Liver (tissue), 10 donors: ENCODE measurements around the gene ZNF83. TPM values are rescaled to one million over a fixed set of nuclear protein-coding genes. Genes with fewer than 3 reads are reported as not detected.

Source experiments
- DNase-seq: peaks from one replicate; pipeline ENCODE4 v3.0.0-alpha.2; 2017; ENCODE audit warnings: low spot score
- H3K27ac ChIP-seq, 2 donors: one replicate each; pipeline ENCODE4 v1.7.0; 2013; ENCODE audit warnings: inconsistent platforms in 2 of 2, low read length in 2 of 2, control low read depth in 1 of 2, low read depth in 1 of 2, mild to moderate bottlenecking in 1 of 2
- H3K27me3 ChIP-seq, 4 donors: one replicate each; pipeline versions ENCODE4 v1.6.1 to v1.7.0; 2013; ENCODE audit warnings: low read length in 3 of 4, inconsistent platforms in 1 of 4, mild to moderate bottlenecking in 1 of 4, moderate library complexity in 1 of 4; ENCODE audit not compliant: control insufficient read depth in 4 of 4, insufficient read depth in 4 of 4
- H3K36me3 ChIP-seq, 4 donors: one replicate each; pipeline versions ENCODE4 v1.6.1 to v1.7.0; 2013; ENCODE audit warnings: low read length in 3 of 4, mild to moderate bottlenecking in 3 of 4, low read depth in 1 of 4, moderate library complexity in 1 of 4; ENCODE audit not compliant: control insufficient read depth in 4 of 4, insufficient read depth in 3 of 4
- H3K4me1 ChIP-seq, 4 donors: one replicate each; pipeline versions ENCODE4 v1.6.1 to v1.7.0; 2013; ENCODE audit warnings: low read length in 3 of 4, mild to moderate bottlenecking in 3 of 4, moderate library complexity in 1 of 4; ENCODE audit not compliant: control insufficient read depth in 4 of 4, insufficient read depth in 4 of 4
- H3K4me3 ChIP-seq, 3 donors: one replicate each; pipeline versions ENCODE4 v1.6.1 to v1.7.0; 2013; ENCODE audit warnings: low read length in 3 of 3, control low read depth in 1 of 3, low read depth in 1 of 3, mild to moderate bottlenecking in 1 of 3
- H3K9ac ChIP-seq, 2 donors: one replicate each; pipeline ENCODE4 v1.7.0; 2013; ENCODE audit warnings: low read length in 2 of 2, mild to moderate bottlenecking in 2 of 2, moderate library complexity in 2 of 2, control low read depth in 1 of 2, low read depth in 1 of 2
- H3K9me3 ChIP-seq, 4 donors: one replicate each; pipeline versions ENCODE4 v1.6.1 to v1.7.0; 2013; ENCODE audit warnings: low read length in 3 of 4; ENCODE audit not compliant: control insufficient read depth in 4 of 4
- EGR1 ChIP-seq, 2 donors: IDR thresholded peaks; 2 replicates each; pipeline ENCODE4 v1.6.1; 2016 to 2018; ENCODE audit warnings: antibody characterized with exemption in 2 of 2, low read depth in 2 of 2
- FOXA1 ChIP-seq: IDR thresholded peaks from 2 replicates; pipeline ENCODE4 v1.6.1; 2016; ENCODE audit warnings: antibody characterized with exemption
- FOXA2 ChIP-seq: IDR thresholded peaks from 2 replicates; pipeline ENCODE4 v1.6.1; 2016; ENCODE audit warnings: antibody characterized with exemption
- GABPA ChIP-seq, 2 donors: IDR thresholded peaks in 1 of 2; conservative IDR thresholded peaks in 1 of 2; 2 replicates each; pipeline ENCODE4 v1.6.1; 2016; ENCODE audit warnings: antibody characterized with exemption in 2 of 2, mild to moderate bottlenecking in 1 of 2, moderate library complexity in 1 of 2
- MAX ChIP-seq: IDR thresholded peaks from 2 replicates; pipeline ENCODE4 v1.6.1; 2016; ENCODE audit warnings: antibody characterized with exemption
- RAD21 ChIP-seq, 2 donors: IDR thresholded peaks; 2 replicates each; pipeline ENCODE4 v1.6.1; 2016; ENCODE audit warnings: antibody characterized with exemption in 2 of 2, mild to moderate bottlenecking in 2 of 2
- REST ChIP-seq: IDR thresholded peaks from 2 replicates; pipeline ENCODE4 v1.6.1; 2016; ENCODE audit warnings: antibody characterized with exemption, mild to moderate bottlenecking
- RXRA ChIP-seq, 2 donors: IDR thresholded peaks; 2 replicates each; pipeline ENCODE4 v1.6.1; 2017 to 2018; ENCODE audit warnings: antibody characterized with exemption in 2 of 2, mild to moderate bottlenecking in 1 of 2
- TAF1 ChIP-seq: conservative IDR thresholded peaks from 2 replicates; pipeline ENCODE4 v1.6.1; 2016; ENCODE audit warnings: antibody characterized with exemption, mild to moderate bottlenecking
- YY1 ChIP-seq: IDR thresholded peaks from 2 replicates; pipeline ENCODE4 v1.6.1; 2016; ENCODE audit warnings: antibody characterized with exemption, mild to moderate bottlenecking
- WGBS: extraction: QIAGEN DNeasy Blood & Tissue Kit; methylation state at CpG from one replicate; pipeline ENCODE4 v1.1.7; 2013; 5-methylcytosine and 5-hydroxymethylcytosine counted together
- polyA plus RNA-seq, 2 donors: library from polyadenylated mRNA; stranded (reverse) in 1 of 2; unstranded in 1 of 2; fragments of 200-250 nt in 1 of 2; fragments of >200 nt in 1 of 2; fragmentation: Nextera tagmentation in 1 of 2; extraction: Ambion mirVana in 1 of 2; gene quantifications; one replicate each; pipeline versions ENCODE4 v1.2.1 to v1.2.3, GENCODE V29; 2013 to 2015
- small RNA-seq: library from RNA; depleted of rRNA; stranded (forward); fragments of <200 nt; gene quantifications from one replicate; pipeline ENCODE3, GENCODE V24; 2014
- total RNA-seq, 2 donors: library from RNA; depleted of rRNA; stranded (reverse); fragments of >200 nt; gene quantifications; one replicate each; pipeline ENCODE4 v1.2.3, GENCODE V29; 2014
- TF ChIP-seq, protein P1 (sequence below): IDR thresholded peaks from 2 replicates; pipeline ENCODE4 v1.6.1; 2016; ENCODE audit warnings: antibody characterized with exemption
- donor health status: healthy.
- donor health status: healthy.
- donor health status: healthy.
- donor health status: healthy.
- donor health status: healthy.

The ZNF83 gene
- total and polyA plus RNA-seq, 4 donors, result 2.7 to 19.8 (median 5.9) TPM

GRCh38 chr19:52566121-52566520 is 72.0 kb downstream of the ZNF83 start:
- Histone ChIP-seq H3K9me3 (peaks cover 45 to 78% (median 47%) of the 10 kb centered on the region in 4 donors), H3K36me3 (peaks cover 0 to 9% (median 8%) of the 10 kb centered on the region in 4 donors), H3K4me3 (peak overlapping the region in 2 of 3 donors; percentile 26 to 33), H3K27me3 (no peaks in the 10 kb centered on the region), H3K4me1 (peaks cover 0 to 2% (median 0%) of the 10 kb centered on the region in 4 donors), H3K9ac (no peak overlapping the region), H3K27ac (no peak overlapping the region)
- TF ChIP-seq, protein P1, sequence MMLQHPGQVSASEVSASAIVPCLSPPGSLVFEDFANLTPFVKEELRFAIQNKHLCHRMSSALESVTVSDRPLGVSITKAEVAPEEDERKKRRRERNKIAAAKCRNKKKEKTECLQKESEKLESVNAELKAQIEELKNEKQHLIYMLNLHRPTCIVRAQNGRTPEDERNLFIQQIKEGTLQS, result no peak
- TF ChIP-seq REST (no peak), MAX (no peak), RAD21 (IDR thresholded peaks at IDR 0.05) (no peak), FOXA2 (no peak), EGR1 (IDR thresholded peaks at IDR 0.05; ENCODE audit: low read depth in 2 of 2) (no peak), YY1 (no peak), RXRA (IDR thresholded peaks at IDR 0.05) (no peak), FOXA1 (no peak), GABPA (IDR thresholded peaks at IDR 0.05 in 1 of 2, conservative IDR thresholded peaks at IDR 0.05 in 1 of 2) (no peak), TAF1 (no peak)
- 95% methylated on average over 6 of the region's 6 CpGs for WGBS
- no peak for DNase-seq

Small RNAs within 50 kb of the gene (small RNA-seq; reads per million reads assigned to genes)
- gene RPL39P34, result not detected

Other genes starting within 250 kb of the ZNF83 start
- gene ZNF528, start 240.5 kb downstream of the ZNF83 start, total RNA-seq, result 1 to 10 TPM; 4.2 to 5.5 TPM
- gene ZNF528, start 240.5 kb downstream of the ZNF83 start, polyA plus RNA-seq, result 1 to 10 TPM in 1 of 2 donors, under 1 TPM in 1; 0.82 to 1.8 TPM
- gene ZNF534, start 209.2 kb downstream of the ZNF83 start, total RNA-seq, result not detected
- not detected for gene ZNF534, start 209.2 kb downstream of the ZNF83 start, polyA plus RNA-seq
- under 1 TPM; 0.25 to 0.56 TPM for gene ZNF578, start 184.8 kb downstream of the ZNF83 start, total RNA-seq
- under 1 TPM in 1 of 2 donors, not detected in 1; 0.09 TPM for gene ZNF578, start 184.8 kb downstream of the ZNF83 start, polyA plus RNA-seq
- 1 to 10 TPM; 8.7 to 9.4 TPM for gene ZNF808, start 110.7 kb downstream of the ZNF83 start, total RNA-seq
- gene ZNF808, start 110.7 kb downstream of the ZNF83 start, polyA plus RNA-seq, result 1 to 10 TPM in 1 of 2 donors, under 1 TPM in 1; 0.88 to 1.7 TPM
- 10 to 100 TPM in 1 of 2 donors, 1 to 10 TPM in 1; 4.9 to 12.8 TPM for gene ZNF701, start 68.1 kb downstream of the ZNF83 start, total RNA-seq
- gene ZNF701, start 68.1 kb downstream of the ZNF83 start, polyA plus RNA-seq, result 1 to 10 TPM in 1 of 2 donors, under 1 TPM in 1; 0.75 to 1.1 TPM
- gene ZNF611, start 96.7 kb upstream of the ZNF83 start, total RNA-seq, result 10 to 100 TPM in 1 of 2 donors, 1 to 10 TPM in 1; 3.9 to 12.7 TPM
- 1 to 10 TPM in 1 of 2 donors, under 1 TPM in 1; 0.50 to 1.5 TPM for gene ZNF611, start 96.7 kb upstream of the ZNF83 start, polyA plus RNA-seq
- gene ZNF600, start 148.4 kb upstream of the ZNF83 start, total RNA-seq, result 1 to 10 TPM; 1.4 to 2.1 TPM
- 1 to 10 TPM; 1.5 to 1.6 TPM for gene ZNF600, start 148.4 kb upstream of the ZNF83 start, polyA plus RNA-seq
- 10 to 100 TPM in 1 of 2 donors, 1 to 10 TPM in 1; 2.7 to 11.5 TPM for gene ZNF28, start 183.3 kb upstream of the ZNF83 start, total RNA-seq
- 1 to 10 TPM; 1.0 to 4.8 TPM for gene ZNF28, start 183.3 kb upstream of the ZNF83 start, polyA plus RNA-seq
- 10 to 100 TPM in 1 of 2 donors, 1 to 10 TPM in 1; 7.4 to 15.1 TPM for gene ZNF468, start 219.3 kb upstream of the ZNF83 start, total RNA-seq
- gene ZNF468, start 219.3 kb upstream of the ZNF83 start, polyA plus RNA-seq, result 1 to 10 TPM; 2.1 to 3.0 TPM